ENCODE results near the gene TNS1.
A peak's percentile ranks its signal among the peaks of the same experiment; 100 is the strongest.
"Not testable (repeated sequence)": the region's sequence is repeated elsewhere in the genome, so short reads cannot be mapped to it uniquely, and the experiment has no call there.

Gene TNS1

GRCh38 chr2:218029366-218030360, 26.9 kb upstream of the TNS1 start:
- DNase-seq, result peak; percentile 16

GRCh38 chr2:218028562-218029348, 26.0 kb upstream of the TNS1 start:
- DNase-seq, result peak; percentile 10

GRCh38 chr2:218028189-218028495, 25.3 kb upstream of the TNS1 start:
- peak; percentile 6 for DNase-seq

GRCh38 chr2:218027426-218028188, 24.8 kb upstream of the TNS1 start:
- DNase-seq, result peak; percentile 20

- peak; percentile 6 for DNase-seq
These were observed 24.1 kb upstream of the TNS1 start for GRCh38 chr2:218026676-218027425.

- DNase-seq, result no peak
These were observed 23.4 kb upstream of the TNS1 start for GRCh38 chr2:218026244-218026643.

- no peak for DNase-seq
These were observed 22.1 kb upstream of the TNS1 start for GRCh38 chr2:218024871-218025270.

- no peak for DNase-seq
These were observed 21.5 kb upstream of the TNS1 start for GRCh38 chr2:218024336-218024735.

GRCh38 chr2:218023636-218024035, 20.8 kb upstream of the TNS1 start:
- DNase-seq, result no peak

- DNase-seq, result no peak
These were observed 20.2 kb upstream of the TNS1 start for GRCh38 chr2:218022851-218023530.

- no peak for DNase-seq
These were observed 19.5 kb upstream of the TNS1 start for GRCh38 chr2:218022131-218022850.

- no peak for DNase-seq
These were observed 18.8 kb upstream of the TNS1 start for GRCh38 chr2:218021536-218022071.

GRCh38 chr2:218020966-218021535, 18.3 kb upstream of the TNS1 start:
- DNase-seq, result no peak

GRCh38 chr2:218020281-218020680, 17.5 kb upstream of the TNS1 start:
- no peak for DNase-seq

GRCh38 chr2:218019411-218020060, 16.7 kb upstream of the TNS1 start:
- DNase-seq, result no peak

GRCh38 chr2:218018842-218019125, 16.0 kb upstream of the TNS1 start:
- DNase-seq, result not testable (repeated sequence)

GRCh38 chr2:218017211-218018053, 14.6 kb upstream of the TNS1 start:
- no peak for DNase-seq

GRCh38 chr2:218016810-218017209, 14.0 kb upstream of the TNS1 start:
- no peak for DNase-seq

Data from stimulated activated CD8-positive, alpha-beta memory T cell treated with anti-CD3 and anti-CD28 coated beads, Interleukin-4, amount 100 ng/mL, for 48 hours (primary cell).